Measurements from ENCODE around the gene PHLDB3. TPM values are rescaled to one million over a fixed set of nuclear protein-coding genes. Genes with fewer than 3 reads are reported as not detected.
"Not testable (repeated sequence)": the region's sequence is repeated elsewhere in the genome, so short reads cannot be mapped to it uniquely, and the experiment has no call there.

Gene PHLDB3
- total RNA-seq (2014; rRNA removed) = 7.9 and 10.0 TPM in 2 replicates
- polyA plus RNA-seq (2012) = 5.0 TPM

GRCh38 chr19:43504426-43505185 lies at the start of gene PHLDB3:
Gene PHLDB3 (minus strand): TSS chr19:43504746. CDS start chr19:43504118, 628 bp downstream.
- peak; percentile 14 for DNase-seq (ENCODE audit: low read depth)

GRCh38 chr19:43553656-43554055 lies 49.1 kb upstream of the PHLDB3 start:
- no peak for DNase-seq (ENCODE audit: low read depth)

- DNase-seq (ENCODE audit: low read depth) = no peak
Observed at GRCh38 chr19:43552616-43553015, 48.1 kb upstream of the PHLDB3 start.

- DNase-seq (ENCODE audit: low read depth) = no peak
Observed at GRCh38 chr19:43552198-43552450, 47.6 kb upstream of the PHLDB3 start.

GRCh38 chr19:43551399-43552197 lies 47.1 kb upstream of the PHLDB3 start:
- DNase-seq (ENCODE audit: low read depth) = no peak

- DNase-seq (ENCODE audit: low read depth) = no peak
Observed at GRCh38 chr19:43548706-43549105, 44.2 kb upstream of the PHLDB3 start.

GRCh38 chr19:43547926-43548325 lies 43.4 kb upstream of the PHLDB3 start:
- not testable (repeated sequence) for DNase-seq (ENCODE audit: low read depth)

- DNase-seq (ENCODE audit: low read depth) = no peak
Observed at GRCh38 chr19:43546581-43546980, 42.0 kb upstream of the PHLDB3 start.

GRCh38 chr19:43545981-43546380 lies 41.4 kb upstream of the PHLDB3 start:
- no peak for DNase-seq (ENCODE audit: low read depth)

GRCh38 chr19:43545276-43545675 lies 40.7 kb upstream of the PHLDB3 start:
- no peak for DNase-seq (ENCODE audit: low read depth)

- no peak for DNase-seq (ENCODE audit: low read depth)
Observed at GRCh38 chr19:43544077-43544476, 39.5 kb upstream of the PHLDB3 start.

- DNase-seq (ENCODE audit: low read depth) = no peak
Observed at GRCh38 chr19:43541920-43542650, 37.5 kb upstream of the PHLDB3 start.

GRCh38 chr19:43540381-43540780 lies 35.8 kb upstream of the PHLDB3 start:
- no peak for DNase-seq (ENCODE audit: low read depth)

GRCh38 chr19:43538922-43539321 lies 34.4 kb upstream of the PHLDB3 start:
- no peak for DNase-seq (ENCODE audit: low read depth)

- DNase-seq (ENCODE audit: low read depth) = no peak
Observed at GRCh38 chr19:43534816-43535761, 30.5 kb upstream of the PHLDB3 start.

- no peak for DNase-seq (ENCODE audit: low read depth)
Observed at GRCh38 chr19:43534305-43534815, 29.8 kb upstream of the PHLDB3 start.

- peak; percentile 96 for DNase-seq (ENCODE audit: low read depth)
Observed at GRCh38 chr19:43533546-43534304, 29.2 kb upstream of the PHLDB3 start.

GRCh38 chr19:43532962-43533545 lies 28.5 kb upstream of the PHLDB3 start, which contains the start of gene ZNF575:
Gene ZNF575 (plus strand): TSS chr19:43533188. CDS start chr19:43534423, 1,235 bp downstream.
- peak; percentile 91 for DNase-seq (ENCODE audit: low read depth)

- no peak for DNase-seq (ENCODE audit: low read depth)
Observed at GRCh38 chr19:43532571-43532961, 28.0 kb upstream of the PHLDB3 start.

Data from LHCN-M2 (cell line).